HG02852 (cell line): ENCODE results near the gene AP2A1.
"Not testable (repeated sequence)": the region's sequence is repeated elsewhere in the genome, so short reads cannot be mapped to it uniquely, and the experiment has no call there.

Source experiments
- ATAC-seq: cut with Tn5 transposase; IDR thresholded peaks from one replicate; pipeline ENCODE4 v1.9.1; 2021; ENCODE audit warnings: mild to moderate bottlenecking, moderate library complexity; ENCODE audit not compliant: unreplicated experiment

AP2A1 gene

GRCh38 chr19:49766930-49767299 lies at the start of gene AP2A1:
Gene AP2A1, plus strand, starts transcription at chr19:49767001. Its CDS starts 133 bp downstream, at chr19:49767134.
- no peak for ATAC-seq

GRCh38 chr19:49718511-49718910 lies 48.3 kb upstream of the AP2A1 start:
- ATAC-seq: no peak

GRCh38 chr19:49718991-49719390 lies 47.8 kb upstream of the AP2A1 start:
- ATAC-seq: no peak

- ATAC-seq: not testable (repeated sequence)
Observed at GRCh38 chr19:49719420-49719819, 47.4 kb upstream of the AP2A1 start.

GRCh38 chr19:49727217-49728030 lies 39.4 kb upstream of the AP2A1 start:
- no peak for ATAC-seq

- no peak for ATAC-seq
Observed at GRCh38 chr19:49730166-49730565, 36.6 kb upstream of the AP2A1 start.

- no peak for ATAC-seq
Observed at GRCh38 chr19:49738268-49738667, 28.5 kb upstream of the AP2A1 start.

GRCh38 chr19:49739098-49739497 lies 27.7 kb upstream of the AP2A1 start:
- no peak for ATAC-seq

- ATAC-seq: no peak
Observed at GRCh38 chr19:49739933-49740332, 26.9 kb upstream of the AP2A1 start.

- no peak for ATAC-seq
Observed at GRCh38 chr19:49741210-49741844, 25.5 kb upstream of the AP2A1 start.

- no peak for ATAC-seq
Observed at GRCh38 chr19:49744946-49745381, 21.8 kb upstream of the AP2A1 start.

- no peak for ATAC-seq
Observed at GRCh38 chr19:49746206-49746958, 20.4 kb upstream of the AP2A1 start.

GRCh38 chr19:49749055-49749716 lies 17.6 kb upstream of the AP2A1 start:
- no peak for ATAC-seq

GRCh38 chr19:49749771-49750170 lies 17.0 kb upstream of the AP2A1 start:
- no peak for ATAC-seq

- no peak for ATAC-seq
Observed at GRCh38 chr19:49752701-49753100, 14.1 kb upstream of the AP2A1 start.

- ATAC-seq: no peak
Observed at GRCh38 chr19:49755956-49756355, 10.8 kb upstream of the AP2A1 start.

GRCh38 chr19:49758292-49758691 lies 8.5 kb upstream of the AP2A1 start:
- no peak for ATAC-seq

GRCh38 chr19:49761249-49761624 lies 5.6 kb upstream of the AP2A1 start:
- ATAC-seq: no peak

GRCh38 chr19:49761625-49762311 lies 5.0 kb upstream of the AP2A1 start:
- ATAC-seq: no peak

GRCh38 chr19:49763230-49763629 lies 3.6 kb upstream of the AP2A1 start, which contains the start of gene TSKS:
Gene TSKS, minus strand, starts transcription at chr19:49763306. Its CDS starts 59 bp downstream, at chr19:49763247.
- no peak for ATAC-seq
